Cardiac fibroblast (primary cell): ENCODE data around the gene FAM135A.
A peak's percentile ranks its signal among the peaks of the same experiment; 100 is the strongest.
"Not testable (repeated sequence)": the region's sequence is repeated elsewhere in the genome, so short reads cannot be mapped to it uniquely, and the experiment has no call there.

Source experiments
- DNase-seq, 2 donors: peaks; one replicate each; pipeline versions ENCODE4 v3.0.0 to v3.0.0-alpha.2; 2010; ENCODE audit warnings: low read depth in 2 of 2
- H3K4me3 ChIP-seq, 2 donors: replicated peaks in 1 of 2; 1 replicate in 1 of 2; 2 replicates in 1 of 2; pipeline ENCODE4 v1.5.1; 2011; ENCODE audit warnings: low read depth in 2 of 2, low read length in 2 of 2, mild to moderate bottlenecking in 2 of 2, moderate library complexity in 1 of 2
- TF ChIP-seq, protein P1 (sequence below): IDR thresholded peaks from one replicate; pipeline ENCODE4 v1.5.1; 2011; ENCODE audit warnings: low read depth, mild to moderate bottlenecking, low read length, inconsistent platforms

FAM135A gene

DNA sequence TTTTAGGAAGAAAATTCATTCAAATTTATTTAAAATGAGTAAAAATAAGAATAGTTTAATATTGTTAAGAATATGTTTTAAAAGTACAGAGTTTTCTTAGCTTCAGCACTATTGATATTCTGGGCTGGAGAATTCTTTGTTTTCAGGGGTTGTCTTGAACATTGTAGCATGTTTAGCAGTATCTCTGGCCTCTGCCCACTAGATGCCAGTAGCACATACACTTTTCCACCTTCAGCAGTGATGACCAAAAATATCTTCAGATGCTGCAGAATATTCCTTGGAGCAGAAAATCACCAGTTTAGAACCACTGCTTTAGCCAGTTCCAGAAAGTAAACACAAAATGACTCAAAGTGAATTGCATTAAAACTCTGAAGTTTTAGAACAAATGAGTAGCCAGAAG is 134.0 kb downstream of the FAM135A start:
- TF ChIP-seq, protein P1, sequence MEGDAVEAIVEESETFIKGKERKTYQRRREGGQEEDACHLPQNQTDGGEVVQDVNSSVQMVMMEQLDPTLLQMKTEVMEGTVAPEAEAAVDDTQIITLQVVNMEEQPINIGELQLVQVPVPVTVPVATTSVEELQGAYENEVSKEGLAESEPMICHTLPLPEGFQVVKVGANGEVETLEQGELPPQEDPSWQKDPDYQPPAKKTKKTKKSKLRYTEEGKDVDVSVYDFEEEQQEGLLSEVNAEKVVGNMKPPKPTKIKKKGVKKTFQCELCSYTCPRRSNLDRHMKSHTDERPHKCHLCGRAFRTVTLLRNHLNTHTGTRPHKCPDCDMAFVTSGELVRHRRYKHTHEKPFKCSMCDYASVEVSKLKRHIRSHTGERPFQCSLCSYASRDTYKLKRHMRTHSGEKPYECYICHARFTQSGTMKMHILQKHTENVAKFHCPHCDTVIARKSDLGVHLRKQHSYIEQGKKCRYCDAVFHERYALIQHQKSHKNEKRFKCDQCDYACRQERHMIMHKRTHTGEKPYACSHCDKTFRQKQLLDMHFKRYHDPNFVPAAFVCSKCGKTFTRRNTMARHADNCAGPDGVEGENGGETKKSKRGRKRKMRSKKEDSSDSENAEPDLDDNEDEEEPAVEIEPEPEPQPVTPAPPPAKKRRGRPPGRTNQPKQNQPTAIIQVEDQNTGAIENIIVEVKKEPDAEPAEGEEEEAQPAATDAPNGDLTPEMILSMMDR, result peak; percentile 29
- peak; percentile 44 to 46 for DNase-seq
- no peak overlapping the region for H3K4me3 ChIP-seq

DNA sequence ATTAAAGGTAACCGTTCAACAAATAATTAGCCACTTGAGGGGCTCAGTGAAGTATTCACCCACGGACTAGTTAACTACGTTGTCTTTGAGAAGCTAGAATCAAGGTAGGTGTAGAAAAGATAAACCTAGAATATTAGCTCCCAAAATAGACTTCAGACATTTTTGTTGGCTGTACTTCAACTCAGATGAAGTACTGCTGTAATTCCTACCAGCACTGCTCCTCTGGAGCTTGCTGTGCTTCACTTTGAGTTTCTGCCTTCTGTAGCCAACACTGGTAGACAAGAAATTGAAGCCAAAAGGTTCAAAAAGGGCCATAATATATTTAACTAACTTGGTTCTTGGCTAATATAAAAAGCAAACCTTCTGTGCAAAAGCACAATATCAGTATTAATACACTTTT is 134.6 kb downstream of the FAM135A start:
- TF ChIP-seq, protein P1, result no peak
- no peak overlapping the region for H3K4me3 ChIP-seq
- DNase-seq, result no peak

DNA sequence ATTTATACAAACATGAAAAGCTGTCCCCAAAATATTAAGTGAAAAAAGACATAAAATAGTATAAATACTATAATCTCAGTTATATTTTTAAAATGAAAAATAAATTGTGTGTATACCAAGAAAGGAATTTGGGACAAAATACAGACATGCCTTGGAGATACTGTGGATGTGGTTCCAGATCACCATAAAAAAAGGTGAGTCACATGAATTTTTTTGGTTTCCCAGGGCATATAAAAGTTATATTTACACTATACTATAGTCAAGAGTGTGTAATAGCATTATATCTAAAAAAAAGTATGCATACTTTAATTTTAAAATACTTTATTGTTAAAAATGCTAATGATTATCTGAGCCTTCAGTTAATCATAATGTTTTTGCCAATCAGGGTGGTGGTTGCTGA is 136.0 kb downstream of the FAM135A start:
- H3K4me3 ChIP-seq, result no peak overlapping the region
- DNase-seq, result no peak
- TF ChIP-seq, protein P1, result no peak

DNA sequence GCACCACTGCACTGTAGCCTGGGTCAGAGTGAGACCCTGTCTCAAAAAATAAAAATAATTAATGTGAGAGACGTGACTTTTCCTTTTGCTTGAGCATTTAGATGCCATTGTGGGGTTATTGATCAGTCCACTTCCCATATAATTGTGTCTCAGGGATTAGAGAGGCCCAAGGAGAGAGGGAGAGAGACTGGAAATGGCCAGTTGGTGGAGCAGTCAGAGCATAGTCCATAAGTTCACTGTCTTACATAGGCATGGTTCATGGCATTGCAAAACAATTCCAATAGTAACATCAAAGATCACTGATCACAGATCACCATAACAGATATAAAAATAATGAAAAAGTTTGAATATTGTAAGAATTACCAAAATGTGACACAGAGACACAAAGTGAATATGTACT is 138.3 kb downstream of the FAM135A start:
- TF ChIP-seq, protein P1, result no peak
- no peak for DNase-seq
- no peak overlapping the region for H3K4me3 ChIP-seq

DNA sequence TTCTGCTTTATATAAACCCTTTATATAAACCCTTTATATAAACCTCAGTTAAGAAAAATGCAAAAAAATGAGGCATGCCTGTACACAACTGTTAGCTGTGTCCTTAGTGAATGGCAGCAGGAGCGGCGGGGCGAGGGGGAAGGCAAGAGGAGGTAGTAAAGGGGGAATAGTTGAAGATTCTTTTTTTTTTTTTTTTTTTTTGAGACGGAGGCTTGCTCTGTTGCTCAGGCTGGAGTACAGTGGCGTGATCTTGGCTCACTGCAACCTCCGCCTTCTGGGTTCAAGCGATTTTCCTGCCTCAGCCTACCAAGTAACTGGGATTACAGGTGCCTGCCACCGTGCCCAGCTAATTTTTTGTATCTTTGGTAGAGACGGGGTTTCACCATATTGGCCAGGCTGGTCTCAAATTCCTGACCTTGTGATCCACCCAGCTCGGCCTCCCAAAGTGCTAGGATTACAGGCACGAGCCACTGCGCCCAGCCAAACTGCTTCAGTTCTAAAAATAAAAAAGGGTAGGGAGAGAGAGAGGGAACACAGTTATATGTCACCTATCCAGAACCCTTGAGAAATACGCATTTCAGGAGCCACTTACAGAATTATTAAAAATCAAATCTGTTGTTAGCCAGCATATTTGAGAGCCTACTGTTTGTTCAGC is 139.1 kb downstream of the FAM135A start:
- H3K4me3 ChIP-seq, DNase-seq: not testable (repeated sequence)

DNA sequence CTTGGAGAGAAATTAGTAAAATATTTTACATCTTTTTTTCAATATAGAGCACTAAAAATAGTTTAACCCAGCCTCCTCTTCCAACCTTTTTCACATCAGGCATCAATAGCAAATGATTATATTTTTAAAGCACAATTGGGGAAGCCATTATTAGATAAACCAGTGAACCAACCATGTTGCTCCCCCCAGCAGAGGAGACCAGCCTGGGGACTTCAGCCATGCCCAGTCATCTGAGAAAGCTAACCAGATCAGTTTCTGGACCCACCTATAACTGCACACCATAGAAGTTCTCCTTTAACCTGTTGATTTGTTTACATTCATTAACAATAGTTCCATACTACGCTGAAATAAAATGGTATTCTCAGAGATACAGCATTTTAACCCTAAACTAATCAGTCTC is 139.7 kb downstream of the FAM135A start:
- TF ChIP-seq, protein P1, result no peak
- no peak overlapping the region for H3K4me3 ChIP-seq
- no peak for DNase-seq

DNA sequence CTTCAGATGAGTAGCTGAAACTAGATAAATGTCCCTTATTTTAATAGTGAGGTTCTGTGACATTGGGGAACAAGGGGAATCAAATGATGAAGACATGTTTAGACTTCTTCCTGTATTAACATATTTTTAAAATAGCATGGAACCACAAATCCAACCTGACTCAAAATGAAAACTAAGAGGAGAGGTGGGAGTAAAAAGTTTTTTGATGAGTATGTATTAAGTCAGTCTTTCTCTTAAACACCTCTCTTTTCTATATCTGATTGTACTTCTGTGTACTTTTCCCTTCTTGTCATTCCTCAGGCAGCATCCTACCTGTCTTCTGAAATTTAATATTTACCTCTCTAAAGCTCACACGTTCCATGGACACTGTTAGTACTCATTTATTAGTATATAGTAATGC is 144.7 kb downstream of the FAM135A start:
- TF ChIP-seq, protein P1, result no peak
- no peak overlapping the region for H3K4me3 ChIP-seq

DNA sequence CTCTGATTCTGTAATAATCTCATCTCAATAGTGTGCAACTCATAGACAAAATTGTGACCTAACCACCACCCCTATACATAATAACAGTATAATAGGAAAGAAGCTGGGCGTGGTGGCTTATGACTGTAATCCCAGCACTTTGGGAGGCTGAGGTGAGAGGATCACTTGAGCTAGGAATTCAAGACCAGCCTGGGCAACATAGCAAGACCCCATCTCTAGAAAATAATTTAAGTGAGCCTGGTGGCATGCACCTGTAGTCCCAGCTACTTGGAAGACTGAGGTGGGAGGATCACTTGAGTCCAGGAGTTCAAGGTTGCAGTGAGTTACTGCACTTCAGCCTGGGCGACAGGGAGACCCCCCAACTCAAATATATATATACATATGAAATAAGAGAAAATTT is 149.1 kb downstream of the FAM135A start:
- DNase-seq, H3K4me3 ChIP-seq: not testable (repeated sequence)

More for the DNA sequence above, 144.7 kb downstream of the FAM135A start:
- no peak for DNase-seq
